GM13976 (cell line): Measurements from ENCODE around the gene GABARAPL1.
A peak's percentile ranks its signal among the peaks of the same experiment; 100 is the strongest.
"Not testable (repeated sequence)": the region's sequence is repeated elsewhere in the genome, so short reads cannot be mapped to it uniquely, and the experiment has no call there.

ENCODE experiments used
- DNase-seq: peaks from one replicate; pipeline ENCODE4 v3.0.0; 2012; ENCODE audit warnings: low spot score
- in situ Hi-C: fragments of 300-500 bp; cut with MboI; formaldehyde crosslinking; loops from one replicate; pipeline ENCODE4 v1.12.0; 2022; ENCODE audit warnings: low sequenced_read_pairs, mixed read lengths, inconsistent platforms; ENCODE audit not compliant: unreplicated experiment
- TF ChIP-seq, protein P1 (sequence below): IDR thresholded peaks from 2 replicates; pipeline ENCODE4 v1.5.1; 2012; ENCODE audit warnings: borderline replicate concordance, mild to moderate bottlenecking; ENCODE audit not compliant: insufficient read depth; ENCODE audit errors: extremely low read depth, missing control alignments, control extremely low read depth

GABARAPL1 gene

DNA sequence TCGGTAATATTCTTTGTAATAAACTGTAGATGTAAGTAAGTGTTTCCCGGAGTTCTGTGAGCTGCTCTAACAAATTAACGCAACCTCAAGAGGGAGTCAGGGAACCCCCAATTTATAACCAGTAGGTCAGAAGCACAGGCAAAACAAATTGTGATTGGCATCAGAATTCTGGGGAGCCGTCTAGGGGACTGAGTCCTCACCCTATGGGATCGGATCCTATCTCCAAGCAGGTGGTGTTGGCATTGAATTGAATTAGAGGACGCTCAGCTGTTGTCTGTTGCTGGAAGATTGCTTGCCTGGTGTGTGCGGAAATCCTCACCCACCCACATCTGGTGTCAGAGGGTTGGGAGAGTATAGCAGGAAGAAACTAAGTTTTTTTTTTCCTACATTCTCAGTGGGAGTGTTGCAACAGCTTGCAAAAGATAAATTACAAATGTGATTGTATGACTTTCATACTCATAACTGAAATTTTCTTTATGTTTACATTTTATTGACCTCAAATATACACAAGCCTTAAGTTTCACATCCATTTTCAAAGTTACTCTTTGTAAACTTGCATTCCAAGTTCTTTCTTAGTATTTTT lies 28.3 kb upstream of the GABARAPL1 start:
- DNase-seq, result no peak
- TF ChIP-seq, protein P1, sequence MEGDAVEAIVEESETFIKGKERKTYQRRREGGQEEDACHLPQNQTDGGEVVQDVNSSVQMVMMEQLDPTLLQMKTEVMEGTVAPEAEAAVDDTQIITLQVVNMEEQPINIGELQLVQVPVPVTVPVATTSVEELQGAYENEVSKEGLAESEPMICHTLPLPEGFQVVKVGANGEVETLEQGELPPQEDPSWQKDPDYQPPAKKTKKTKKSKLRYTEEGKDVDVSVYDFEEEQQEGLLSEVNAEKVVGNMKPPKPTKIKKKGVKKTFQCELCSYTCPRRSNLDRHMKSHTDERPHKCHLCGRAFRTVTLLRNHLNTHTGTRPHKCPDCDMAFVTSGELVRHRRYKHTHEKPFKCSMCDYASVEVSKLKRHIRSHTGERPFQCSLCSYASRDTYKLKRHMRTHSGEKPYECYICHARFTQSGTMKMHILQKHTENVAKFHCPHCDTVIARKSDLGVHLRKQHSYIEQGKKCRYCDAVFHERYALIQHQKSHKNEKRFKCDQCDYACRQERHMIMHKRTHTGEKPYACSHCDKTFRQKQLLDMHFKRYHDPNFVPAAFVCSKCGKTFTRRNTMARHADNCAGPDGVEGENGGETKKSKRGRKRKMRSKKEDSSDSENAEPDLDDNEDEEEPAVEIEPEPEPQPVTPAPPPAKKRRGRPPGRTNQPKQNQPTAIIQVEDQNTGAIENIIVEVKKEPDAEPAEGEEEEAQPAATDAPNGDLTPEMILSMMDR, result no peak
- in situ Hi-C loops, result no loop called here

DNA sequence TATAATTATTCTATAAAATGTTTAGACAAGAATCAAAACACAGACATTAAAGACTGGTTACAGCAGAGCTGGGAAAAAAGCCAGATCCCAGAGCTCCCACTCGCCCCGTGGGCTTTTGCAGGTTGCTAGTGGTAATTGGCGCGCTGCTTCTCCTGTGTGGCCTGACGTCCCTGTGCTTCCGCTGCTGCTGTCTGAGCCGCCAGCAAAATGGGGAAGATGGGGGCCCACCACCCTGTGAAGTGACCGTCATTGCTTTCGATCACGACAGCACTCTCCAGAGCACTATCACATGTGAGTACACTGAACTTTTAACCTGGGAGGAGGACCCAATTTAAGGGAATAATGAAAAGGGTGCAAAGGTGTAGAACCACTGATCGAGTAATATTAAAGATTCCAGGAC lies 26.4 kb upstream of the GABARAPL1 start:
- in situ Hi-C loops, result no loop called here
- DNase-seq, result peak; percentile 54
- TF ChIP-seq, protein P1, result no peak

DNA sequence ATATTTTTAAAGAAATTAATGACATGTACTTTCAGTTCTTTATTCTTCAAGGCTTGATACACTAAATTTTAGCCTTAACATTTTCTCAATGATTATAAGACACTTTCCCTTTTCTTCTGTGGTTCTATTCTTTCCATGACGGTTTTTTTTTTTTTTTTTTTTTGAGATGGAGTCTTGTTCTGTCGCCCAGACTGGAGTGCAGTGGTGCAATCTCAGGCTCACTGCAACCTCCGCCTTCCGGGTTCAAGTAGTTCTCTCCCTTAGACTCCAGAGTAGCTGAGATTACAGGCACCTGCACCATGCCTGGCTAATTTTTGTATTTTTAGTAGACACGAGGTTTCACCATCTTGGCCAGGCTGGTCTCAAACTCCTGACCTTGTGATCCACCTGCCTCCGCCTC lies 25.7 kb upstream of the GABARAPL1 start:
- in situ Hi-C loops, DNase-seq: not testable (repeated sequence)

DNA sequence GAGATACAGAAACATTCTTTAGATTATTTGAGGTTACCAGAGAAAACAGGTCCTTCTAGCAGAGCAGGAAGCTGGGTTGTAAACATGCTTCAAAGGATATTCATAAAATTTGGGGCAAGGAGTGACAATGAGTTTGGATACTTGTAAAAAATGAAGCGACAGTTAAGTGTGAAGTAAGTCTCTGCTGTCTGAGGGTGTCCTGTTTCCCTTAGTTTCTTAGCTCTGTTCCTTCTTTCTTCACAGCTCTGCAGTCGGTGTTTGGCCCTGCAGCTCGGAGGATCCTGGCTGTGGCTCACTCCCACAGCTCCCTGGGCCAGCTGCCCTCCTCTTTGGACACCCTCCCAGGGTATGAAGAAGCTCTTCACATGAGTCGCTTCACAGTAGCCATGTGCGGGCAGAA lies 23.0 kb upstream of the GABARAPL1 start:
- in situ Hi-C loops, result no loop called here
- TF ChIP-seq, protein P1, result no peak
- DNase-seq, result no peak

DNA sequence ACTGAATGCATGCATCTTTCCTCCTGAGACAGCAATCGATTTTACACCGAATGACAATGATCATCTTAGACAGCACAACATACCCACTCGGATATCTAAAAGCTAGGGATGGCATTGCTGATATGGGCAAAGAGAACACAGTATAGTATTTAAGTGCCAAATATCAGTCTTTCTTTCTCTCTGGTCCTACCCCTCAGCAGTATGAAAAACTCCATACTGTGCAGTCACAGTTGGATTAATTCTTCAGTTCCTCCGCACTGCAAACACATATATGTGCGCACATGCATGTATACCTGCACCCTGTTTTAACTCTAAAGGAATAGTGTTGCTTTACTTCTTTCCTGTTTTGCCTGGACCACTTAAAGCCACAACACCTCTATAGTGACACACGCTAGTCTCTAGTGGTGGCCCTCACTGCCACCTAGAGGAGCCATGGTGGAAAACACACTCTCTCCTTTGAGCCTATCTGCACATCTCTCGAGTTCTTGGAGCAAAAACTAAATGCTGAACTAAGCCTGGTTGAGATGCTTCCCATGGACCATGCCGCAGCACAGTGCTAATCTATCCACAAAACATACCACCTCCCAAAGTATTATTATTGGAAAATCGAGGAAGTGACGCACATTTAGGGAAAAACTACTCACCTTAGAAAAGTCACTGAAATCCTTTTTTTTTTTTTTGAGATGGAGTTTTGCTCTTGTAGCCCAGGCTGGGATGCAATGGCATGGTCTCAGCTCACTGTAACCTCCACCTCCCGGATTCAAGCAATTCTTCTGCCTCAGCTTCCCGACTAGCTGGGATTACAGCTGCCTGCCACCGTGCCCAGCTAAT lies 21.9 kb upstream of the GABARAPL1 start:
- peak; percentile 82 for DNase-seq
- in situ Hi-C loops, result no loop called here
- TF ChIP-seq, protein P1, result peak; percentile 67

DNA sequence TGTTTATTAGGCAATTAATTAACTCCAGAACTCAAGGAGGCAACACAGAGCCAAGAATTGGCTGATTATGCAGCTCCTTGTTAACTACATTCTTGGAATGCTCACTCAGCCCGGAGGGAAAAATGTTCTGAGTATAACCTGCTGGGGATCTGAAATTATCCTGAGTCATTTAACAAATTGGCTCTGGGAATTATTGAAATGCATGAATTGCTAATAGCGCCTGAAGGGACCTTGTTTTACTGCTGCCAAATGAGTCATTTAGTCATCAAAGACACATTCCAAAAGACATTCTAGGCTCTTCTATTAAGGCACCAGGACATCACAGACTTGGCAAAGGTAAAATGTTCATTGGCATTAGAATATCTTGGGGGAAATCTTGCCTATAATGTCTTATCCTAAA lies 20.8 kb upstream of the GABARAPL1 start:
- TF ChIP-seq, protein P1, result no peak
- in situ Hi-C loops, result no loop called here
- no peak for DNase-seq

DNA sequence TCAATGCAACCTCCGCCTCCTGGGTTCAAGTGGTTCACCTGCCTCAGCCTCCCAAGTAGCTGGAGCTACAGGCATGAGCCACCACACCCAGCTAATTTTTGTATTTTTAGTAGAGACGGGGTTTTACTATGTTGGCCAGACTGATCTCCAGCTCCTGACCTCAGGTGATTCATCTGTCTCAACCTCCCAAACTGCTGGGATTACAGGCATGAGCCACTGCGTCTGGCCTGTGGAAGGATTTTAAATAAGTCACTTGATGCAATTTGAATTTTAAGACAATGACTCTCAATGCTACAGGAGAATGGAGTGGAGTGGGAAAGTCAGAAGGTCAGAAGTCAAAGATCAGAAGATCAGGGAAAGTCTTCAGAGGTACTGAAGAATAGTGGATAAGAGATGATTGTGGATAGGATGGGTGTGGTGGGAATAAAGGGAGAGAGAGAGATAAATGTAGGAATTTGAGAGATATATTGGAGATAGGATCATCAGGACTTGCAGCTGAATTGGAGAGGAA lies 18.5 kb upstream of the GABARAPL1 start:
- in situ Hi-C loops, result no loop called here
- no peak for DNase-seq
- TF ChIP-seq, protein P1, result no peak
